GM18520 (cell line): ENCODE measurements around the gene HABP2.

Experiments used
- ATAC-seq: cut with Tn5 transposase; IDR thresholded peaks from one replicate; pipeline ENCODE4 v1.9.1; 2021; ENCODE audit not compliant: unreplicated experiment

HABP2 gene

DNA sequence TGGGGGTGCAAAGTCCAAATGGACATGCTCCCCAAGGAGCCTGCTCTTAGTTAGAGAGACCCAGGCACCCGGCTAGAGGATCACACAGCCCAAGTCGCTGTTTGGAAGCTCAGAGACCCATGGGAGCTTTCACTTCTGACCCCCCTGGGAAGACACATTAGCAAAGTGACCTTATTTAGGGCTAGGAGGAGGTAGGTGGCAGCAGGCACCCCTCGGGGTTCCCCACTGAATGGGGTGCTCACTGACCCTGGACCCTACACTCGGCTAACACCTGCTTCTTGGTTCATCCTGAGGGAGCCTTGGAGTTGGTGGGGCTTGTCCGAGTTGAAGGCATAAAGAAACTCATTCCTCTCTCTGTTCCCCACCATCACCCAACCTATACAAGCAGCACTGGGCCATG lies 27.1 kb upstream of the HABP2 start:
- no peak for ATAC-seq

DNA sequence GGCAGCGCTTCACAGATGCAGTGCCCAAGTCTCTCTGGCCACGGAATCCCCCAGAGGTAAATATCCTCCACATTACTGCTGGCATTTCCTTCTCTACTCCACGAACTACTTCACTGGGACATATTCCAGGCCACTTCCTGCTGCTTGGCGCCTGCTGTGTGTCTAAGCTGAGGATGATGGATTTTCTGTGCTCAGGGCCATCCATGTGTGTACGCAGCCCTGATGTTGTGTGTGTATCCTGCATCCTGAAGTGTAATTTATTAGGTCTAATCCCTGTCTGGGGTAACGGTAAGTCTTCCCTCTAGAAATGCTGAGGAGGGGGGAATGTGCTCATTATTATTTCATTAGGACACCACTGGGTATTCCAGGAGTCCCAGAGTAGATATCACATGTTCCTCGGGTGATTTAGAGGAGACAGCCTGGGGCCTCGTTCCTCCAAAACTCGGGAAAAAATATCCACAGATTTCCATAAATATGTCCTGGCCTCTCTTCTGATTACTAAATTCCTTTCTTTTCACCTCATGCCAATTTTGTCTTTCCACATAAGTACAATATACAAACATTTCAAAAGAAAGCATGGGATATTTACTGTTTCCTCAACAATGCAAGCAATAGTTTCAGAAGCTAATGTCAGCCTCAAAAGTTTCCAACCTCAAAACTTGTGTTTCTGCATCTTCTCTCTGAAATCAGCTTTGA lies 25.5 kb upstream of the HABP2 start:
- ATAC-seq, result no peak

DNA sequence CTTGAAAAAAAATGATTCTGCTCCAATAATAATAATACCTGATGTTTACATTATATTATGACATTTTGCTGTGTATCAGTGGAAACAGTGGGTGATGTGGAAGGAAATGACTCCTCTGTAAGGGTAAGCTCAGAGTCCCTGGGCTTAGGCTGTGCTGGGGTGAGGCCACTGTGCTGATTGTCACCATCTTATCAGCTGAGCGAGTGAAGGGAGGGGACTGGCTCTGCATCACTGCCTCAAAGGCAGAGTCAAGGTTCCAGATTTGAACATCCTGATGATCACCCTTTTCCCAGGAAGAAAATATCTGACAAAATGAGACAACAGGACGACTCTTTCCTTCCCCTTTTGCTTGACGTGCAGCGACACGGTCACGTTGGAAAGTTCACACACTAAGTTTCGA lies 24.0 kb upstream of the HABP2 start:
- no peak for ATAC-seq

DNA sequence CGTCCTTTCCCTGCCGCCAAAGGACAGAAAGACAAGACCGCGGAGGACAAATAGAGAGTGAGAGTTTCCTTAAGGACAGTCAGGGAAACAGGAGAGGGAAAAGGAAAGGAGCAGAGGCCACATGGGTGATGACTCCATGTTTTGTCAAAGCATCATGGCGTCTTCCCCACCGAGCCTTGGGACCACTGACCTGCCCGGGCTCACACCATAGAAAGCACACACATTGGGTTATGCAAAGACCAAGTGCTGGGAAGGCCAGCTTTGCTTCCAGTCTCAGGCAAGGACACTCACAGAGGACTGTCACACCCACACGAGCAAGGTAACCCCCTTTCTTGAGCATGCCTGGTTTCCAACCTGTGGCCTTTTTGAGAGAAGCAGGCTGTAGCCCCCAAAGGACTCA lies 23.3 kb upstream of the HABP2 start:
- ATAC-seq, result no peak

DNA sequence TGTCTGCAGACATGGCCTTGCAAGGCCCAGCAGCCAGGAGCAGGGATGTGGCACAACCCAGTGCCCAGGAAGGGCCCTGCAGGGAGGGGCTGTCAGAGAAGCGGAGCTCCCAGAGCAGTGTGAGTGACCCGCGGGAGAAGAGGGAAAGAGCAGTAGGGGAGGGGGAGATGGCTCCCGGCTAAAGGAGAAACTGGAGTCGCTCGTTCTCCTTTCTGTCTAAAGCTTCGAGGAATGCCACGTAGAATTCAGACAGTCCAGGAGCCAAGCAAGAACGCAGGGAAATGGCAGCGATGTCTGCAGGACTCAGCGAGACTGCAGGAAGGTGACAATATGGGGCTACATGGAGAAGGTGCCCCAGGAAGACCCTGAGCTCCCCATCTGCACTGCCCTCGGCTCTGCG lies 22.4 kb upstream of the HABP2 start:
- no peak for ATAC-seq

DNA sequence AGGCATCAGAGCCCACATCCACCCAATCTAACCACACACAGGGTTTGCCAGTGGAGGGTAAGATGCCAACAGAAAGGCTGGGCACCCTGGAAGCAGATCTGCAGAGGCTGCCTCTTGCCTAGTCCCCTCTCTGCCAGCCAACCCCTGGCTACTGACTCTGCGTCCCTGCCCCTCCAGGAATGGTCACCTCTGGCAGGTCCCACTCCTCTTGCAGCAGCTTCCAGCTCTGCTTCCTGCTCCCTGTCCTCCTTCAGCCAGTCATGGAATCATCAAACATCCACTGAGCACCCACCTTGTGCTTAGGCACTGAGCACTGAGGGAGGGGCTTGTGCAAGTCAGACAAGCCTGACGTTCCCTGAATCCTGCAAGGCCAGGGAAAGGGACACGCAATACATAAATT lies 20.1 kb upstream of the HABP2 start:
- no peak for ATAC-seq

DNA sequence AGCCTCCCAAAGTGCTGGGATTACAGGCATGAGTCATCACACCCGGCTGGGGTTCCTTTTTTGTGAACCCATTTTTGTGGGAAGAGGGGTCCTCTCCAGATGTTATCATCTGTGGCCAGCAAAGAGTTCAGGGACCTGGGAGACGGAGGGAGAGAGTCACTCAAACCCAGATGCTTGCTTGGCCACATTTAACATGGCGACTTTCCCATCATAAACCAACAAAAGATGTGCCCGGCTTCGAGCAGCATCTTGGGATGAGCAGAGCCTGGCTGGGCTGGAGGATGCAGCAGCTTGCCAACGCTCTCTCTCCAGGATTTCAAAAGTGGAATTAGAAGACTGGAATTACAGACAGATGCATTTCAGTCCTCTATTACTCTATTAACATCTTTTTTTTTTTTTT lies 19.1 kb upstream of the HABP2 start:
- no peak for ATAC-seq

DNA sequence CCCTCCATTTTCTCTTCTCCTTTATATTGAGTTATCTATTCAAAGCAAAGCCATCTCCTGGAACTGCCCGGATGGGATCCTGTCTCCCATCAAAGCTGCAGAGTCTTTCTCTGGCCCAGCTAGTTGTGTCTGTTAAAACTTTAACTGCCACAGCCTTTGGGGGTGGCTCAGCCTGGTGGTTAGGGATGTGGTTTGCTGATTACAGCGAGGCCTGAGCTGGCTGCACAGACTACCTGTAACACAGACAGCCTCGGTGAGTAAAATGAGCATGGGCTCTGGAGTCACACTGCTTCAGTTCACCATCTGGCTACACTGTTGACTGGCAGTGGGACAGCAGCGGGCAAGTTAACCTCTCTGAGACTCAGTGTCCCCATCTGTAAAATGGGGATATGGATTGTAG lies 18.4 kb upstream of the HABP2 start:
- ATAC-seq, result no peak

DNA sequence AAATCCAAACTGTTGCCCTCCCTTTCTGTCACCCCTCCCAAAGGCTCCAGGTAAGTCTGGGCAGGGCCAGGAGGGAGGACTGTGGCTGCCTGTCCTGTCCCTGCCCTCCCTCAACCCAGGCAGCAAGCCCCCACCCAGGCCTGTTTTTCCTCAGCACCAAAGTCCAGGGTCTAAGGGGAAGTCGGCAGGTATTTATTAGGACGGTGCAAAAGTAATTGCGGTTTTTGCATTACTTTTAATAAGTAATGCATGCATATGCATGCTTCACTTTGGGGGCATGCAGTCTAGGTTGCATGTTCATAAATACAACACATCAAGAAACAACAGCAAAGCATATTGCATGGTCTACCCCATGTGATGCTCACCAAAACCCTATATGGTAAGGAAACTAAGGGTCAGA lies 15.2 kb upstream of the HABP2 start:
- ATAC-seq, result no peak

DNA sequence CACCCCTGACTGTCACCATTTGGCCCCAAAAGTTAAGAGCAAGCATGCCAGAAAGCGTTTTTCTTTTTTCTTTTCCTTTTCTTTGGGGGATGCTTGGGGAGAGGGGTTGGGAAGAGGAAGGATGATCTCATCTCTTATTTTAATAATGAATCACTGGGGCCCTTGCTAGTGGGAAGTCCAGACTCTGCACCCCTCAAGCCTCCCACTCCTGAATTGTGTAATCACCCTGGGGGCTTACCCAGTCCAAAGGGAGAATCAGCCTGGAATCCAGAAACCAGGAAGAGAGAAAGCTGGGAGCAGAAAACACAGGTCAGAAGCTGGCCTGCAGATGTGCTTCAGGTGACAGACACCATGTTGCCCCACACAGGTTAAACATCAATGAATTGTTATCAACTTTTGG lies 14.7 kb upstream of the HABP2 start:
- ATAC-seq, result no peak

DNA sequence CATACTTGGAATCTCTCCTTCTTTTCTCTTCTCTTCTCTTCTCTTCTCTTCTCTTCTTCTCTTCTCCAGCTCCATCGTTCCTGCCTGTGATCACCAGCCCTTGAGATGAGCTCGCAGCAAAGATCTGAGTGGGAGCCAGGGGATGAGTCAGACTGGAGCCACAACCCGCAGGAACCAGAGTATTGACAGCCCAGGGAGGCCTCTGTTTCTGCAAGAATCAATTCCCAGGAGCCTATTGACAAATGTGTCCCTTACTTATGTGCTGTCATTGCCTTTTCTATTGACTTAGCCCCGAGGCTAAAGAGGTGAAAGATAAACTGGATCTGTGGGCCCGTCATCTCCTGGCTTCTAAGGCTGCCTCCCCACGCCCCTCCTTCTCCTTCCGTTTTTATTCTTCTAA lies 13.1 kb upstream of the HABP2 start:
- no peak for ATAC-seq

DNA sequence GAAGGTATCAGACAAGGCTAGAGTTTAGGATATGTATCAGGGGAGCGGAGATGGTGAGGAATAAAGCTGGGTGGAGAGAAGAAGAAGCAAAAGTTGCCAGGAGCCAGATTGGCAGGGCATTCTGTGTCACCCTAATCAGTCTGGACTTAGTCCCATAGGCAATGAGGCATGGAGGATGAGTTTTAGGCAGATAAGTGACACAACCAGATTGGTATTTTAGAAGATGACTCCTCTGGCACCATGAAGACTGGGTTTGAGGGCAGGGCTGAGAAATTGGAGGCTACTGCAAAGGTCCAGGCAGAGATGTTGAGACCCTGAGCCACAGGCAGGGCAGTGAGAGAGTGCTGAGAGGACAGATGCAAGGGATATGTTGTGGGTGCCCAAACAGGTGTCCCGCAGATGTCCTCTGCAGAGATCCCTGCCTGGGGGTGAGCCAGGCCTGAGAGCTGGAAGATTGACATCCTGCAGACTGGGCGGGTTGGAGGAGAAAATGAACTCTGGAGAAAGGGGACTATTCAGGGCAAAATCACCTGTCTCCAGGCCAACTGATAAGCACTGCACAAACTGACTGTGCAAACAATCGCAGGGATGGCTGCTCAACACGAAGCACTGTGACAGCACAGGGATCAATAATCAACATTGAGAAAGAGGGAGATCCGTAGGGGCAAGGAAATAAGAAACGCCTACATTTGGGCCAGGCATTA lies 11.9 kb upstream of the HABP2 start:
- no peak for ATAC-seq

DNA sequence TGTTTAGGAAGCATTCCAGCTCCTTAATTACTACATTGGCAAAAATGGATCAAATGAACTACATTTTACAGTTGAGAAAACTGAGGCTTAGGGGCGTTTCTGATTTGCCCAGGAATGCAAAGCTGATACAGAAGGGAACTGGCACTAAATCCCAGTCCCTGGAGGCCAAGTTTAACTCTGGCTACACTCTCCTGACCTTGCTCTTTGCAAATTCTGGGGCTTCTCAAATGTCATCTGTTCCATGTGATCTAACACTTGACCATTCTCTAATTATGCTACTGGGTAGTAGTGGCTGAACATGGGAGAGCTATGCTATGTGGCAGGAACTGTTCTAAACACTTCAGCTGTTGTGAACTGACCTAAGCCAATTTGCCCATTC lies 11.3 kb upstream of the HABP2 start:
- no peak for ATAC-seq

DNA sequence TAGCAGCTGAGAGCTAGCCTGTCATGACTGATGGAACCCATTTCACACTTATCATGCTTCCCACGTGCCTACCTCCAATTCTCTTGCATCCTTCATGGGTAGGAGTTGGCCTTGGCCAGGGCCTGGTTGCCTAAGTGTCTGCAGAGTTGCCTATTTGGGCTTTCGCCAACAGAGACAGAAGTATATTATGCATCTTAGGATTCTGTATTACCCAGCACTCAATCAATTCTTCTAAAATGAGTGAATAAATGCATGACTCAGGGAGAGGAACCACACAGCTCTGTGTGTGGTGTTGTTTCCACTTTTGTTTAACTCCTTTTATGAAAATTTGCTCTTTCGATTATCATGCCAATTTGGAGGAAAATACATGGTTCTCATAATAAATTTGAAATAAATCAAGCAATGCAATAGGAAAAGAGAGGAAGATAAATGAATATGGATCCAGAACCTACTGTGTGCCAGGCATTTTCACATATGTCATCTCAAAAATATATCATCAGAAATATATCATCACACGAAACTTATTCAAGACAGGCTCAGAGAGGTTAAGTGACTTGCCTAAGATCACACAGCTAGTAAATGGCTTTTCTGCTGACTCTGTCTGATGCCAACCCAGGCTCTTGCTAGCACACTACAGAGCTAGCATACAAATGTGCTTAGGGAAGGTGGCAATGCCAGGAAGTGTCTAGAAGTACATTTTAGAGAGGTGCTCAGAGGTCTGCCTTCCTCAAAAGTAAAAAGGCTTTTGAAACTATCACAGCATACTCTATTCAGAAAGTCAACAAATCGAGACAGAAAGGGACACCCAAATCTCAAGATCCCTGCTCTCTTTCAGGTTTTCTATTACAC lies 9.5 kb upstream of the HABP2 start:
- ATAC-seq, result no peak

DNA sequence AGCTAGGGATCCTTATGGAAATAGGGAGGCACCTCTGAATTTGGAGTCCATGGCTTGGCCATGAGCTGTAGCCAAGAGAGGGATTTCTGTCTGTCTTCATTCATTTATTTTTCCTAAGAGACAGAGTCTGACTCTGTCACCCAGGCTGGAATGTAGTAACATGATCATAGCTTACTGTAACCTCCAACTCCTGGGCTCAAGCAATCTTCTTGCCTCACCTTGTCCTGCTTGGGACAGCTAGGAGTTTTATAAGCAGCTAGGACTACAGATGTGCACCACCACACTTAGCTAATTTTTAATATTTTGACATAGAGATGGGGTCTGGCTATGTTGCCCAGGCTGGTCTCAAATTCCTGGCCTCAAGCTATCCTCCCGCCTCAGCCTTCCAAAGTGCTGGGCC lies 8.5 kb upstream of the HABP2 start:
- ATAC-seq, result no peak

DNA sequence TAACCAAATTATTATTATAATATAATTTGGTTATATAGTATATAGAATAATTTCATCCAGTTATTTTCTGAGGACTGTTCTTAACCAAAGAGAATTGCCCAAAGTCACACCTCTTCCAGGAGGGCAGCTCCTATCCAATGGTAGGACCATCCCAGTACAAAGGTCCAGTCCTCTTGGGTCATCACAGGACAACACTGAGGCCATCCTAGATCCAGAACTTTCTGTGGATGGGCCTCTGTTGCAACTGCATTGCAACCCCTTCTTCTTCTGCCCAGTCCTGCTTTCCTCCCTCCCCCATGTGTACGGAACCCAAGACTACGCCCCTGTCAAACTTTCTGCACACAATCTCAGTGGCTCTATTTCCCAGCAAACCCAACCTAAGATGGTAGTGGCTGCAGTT lies 5.4 kb upstream of the HABP2 start:
- ATAC-seq, result no peak

DNA sequence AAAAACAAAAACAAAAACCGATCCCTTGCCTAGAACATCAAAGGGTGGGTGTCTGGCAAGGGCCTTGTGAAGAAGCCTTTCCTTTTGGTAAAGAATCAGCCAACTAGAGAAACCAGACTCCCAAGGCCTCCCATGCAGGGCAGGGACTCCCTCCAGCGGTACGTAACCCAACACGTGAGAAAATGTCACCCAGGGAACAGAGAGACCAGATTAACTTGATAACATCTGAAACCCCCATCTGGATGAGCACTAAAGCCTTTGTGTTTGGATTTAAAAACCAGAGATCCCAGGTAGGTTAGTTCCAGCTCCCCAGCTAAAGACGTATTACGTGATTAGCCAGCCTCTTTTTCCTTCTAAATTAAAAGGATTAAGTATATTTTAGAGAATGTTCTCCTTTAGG lies 3.0 kb upstream of the HABP2 start:
- no peak for ATAC-seq

DNA sequence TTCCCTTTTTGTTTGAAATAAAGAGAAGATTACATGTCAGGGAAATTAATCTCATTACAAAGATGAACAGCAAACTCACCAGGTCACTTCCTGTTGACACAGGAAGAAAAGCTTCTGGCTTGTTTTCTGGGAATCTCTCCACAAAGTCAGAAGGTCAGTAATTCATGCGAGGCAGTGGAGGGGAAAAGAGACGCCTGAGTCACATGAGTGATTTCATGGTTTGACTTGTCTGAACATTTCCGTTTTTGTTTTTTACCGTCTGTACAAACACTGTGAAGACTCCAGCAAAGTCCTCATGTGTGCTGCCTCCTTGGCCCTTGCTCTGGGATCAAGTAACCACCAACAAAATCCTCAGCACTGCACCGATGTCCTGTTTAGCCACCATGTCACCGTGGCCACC lies 2.5 kb upstream of the HABP2 start:
- ATAC-seq, result no peak

DNA sequence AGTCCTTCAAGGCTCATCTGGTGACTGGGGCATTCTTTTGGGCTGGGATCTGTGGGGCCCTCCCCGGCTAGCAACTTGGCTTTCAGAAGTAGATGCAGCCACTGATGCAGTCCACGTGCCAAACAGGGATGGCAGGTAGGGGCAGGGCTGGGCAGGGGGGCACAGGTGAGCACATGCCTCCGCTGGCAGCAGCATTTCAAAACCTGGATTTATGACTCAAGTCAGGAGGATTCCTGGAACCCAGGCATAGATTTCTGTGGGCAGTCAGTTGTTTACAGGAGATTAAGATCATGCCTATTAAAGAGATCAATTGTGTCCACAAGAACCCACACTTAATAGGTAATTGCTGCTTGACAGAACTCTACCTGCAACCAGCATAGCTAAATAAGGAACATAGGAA lies 839 bp upstream of the HABP2 start:
- no peak for ATAC-seq

DNA sequence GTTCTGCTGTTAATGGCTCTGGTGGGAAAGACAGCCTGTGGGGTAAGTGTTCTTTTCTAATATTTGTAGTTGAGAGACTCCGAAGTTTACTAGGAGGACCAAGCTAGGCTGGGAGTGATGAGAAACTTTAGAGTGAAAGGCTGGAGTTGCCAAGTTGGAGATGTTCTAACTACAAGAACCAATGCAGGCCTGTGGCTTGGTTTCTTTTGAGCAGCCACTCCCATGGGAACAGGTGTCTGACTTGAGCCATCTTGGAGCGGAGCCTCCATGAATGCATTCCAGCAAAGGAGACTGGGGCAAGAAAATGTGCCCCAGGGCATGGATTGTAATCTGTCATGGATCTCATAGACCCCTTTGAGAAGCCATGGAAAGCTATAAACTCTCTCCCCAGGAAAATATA lies 296 bp downstream of the HABP2 start:
- no peak for ATAC-seq

DNA sequence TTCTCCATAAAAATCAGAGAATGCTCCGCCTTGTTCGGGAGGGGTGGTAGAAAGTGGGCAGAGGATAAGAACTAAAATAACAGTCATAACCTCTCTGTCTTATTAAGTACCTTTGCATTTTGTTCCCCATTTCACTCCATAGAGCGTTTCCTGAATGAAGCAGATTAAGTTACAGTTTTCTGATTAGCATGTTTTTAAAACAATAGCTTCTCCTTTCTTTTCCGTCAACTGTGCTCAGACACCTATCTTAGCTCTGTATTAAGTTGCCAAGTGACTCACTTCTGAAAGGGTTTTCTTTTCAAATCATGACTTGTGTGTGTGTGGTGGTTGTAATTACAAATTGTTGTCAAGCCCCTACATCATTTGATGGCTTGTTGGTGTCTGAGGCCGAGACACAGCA lies 1.4 kb downstream of the HABP2 start:
- ATAC-seq, result no peak

DNA sequence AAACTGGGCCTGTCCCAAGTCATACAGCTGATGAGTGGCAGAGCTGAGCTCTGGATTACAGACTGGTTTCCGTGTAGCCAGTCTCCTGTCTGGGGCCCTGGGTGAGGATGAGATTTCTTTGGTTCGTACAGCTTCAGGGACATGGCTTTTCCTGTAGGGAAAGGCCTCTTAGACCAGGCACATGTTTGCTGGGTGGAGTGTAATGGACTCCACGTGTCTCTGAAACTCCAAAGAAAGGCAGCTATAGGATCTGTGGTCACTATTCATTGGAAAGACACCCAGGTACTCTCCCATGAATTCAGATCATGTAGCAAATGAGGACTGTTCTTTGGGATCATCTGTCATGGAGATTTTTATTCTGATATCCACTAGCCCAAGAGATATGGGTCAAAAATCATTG lies 2.4 kb downstream of the HABP2 start:
- ATAC-seq, result no peak
